WTC11 (cell line): ENCODE results near the gene PAMR1. TPM values are rescaled to one million over a fixed set of nuclear protein-coding genes. Genes with fewer than 3 reads are reported as not detected.

Source experiments
- ATAC-seq: fragments of 200-7000 bp; cut with Tn5 transposase; 2 replicates; pipeline ENCODE4 v1.10.0; 2021; ENCODE audit warnings: mild to moderate bottlenecking, moderate library complexity
- CTCF ChIA-PET: fragments of 300-600 bp; sonication (Branson Sonifier 250); formaldehyde crosslinking; loops from one replicate; lab custom pipeline; 2021; ENCODE audit warnings: antibody characterized with exemption; lab: Charles Lee
- POLR2A ChIA-PET: fragments of 350-600 bp; sonication (Branson Sonifier 250); formaldehyde crosslinking; loops from one replicate; lab custom pipeline; 2021; ENCODE audit warnings: antibody characterized with exemption; lab: Charles Lee
- DNase-seq: peaks from one replicate; pipeline ENCODE4 v3.0.0; 2021; ENCODE audit warnings: low spot score
- H3K27ac Mint-ChIP-seq: 2 replicates; pipeline ENCODE4 v1.8.0; 2021; ENCODE audit warnings: mixed read lengths
- H3K27me3 Mint-ChIP-seq: 2 replicates; pipeline ENCODE4 v1.8.0; 2021; ENCODE audit warnings: low read depth, mild to moderate bottlenecking, moderate library complexity, mixed read lengths
- H3K36me3 Mint-ChIP-seq: 2 replicates; pipeline ENCODE4 v1.8.0; 2021; ENCODE audit warnings: mixed read lengths
- H3K4me1 Mint-ChIP-seq: 2 replicates; pipeline ENCODE4 v1.8.0; 2022; ENCODE audit warnings: mixed read lengths
- H3K4me3 Mint-ChIP-seq: 2 replicates; pipeline ENCODE4 v1.8.0; 2021; ENCODE audit warnings: mild to moderate bottlenecking, moderate library complexity, mixed read lengths
- H3K9me3 Mint-ChIP-seq: 2 replicates; pipeline ENCODE4 v1.8.0; 2021; ENCODE audit warnings: mixed read lengths
- ARID4B ChIP-seq: sonication (generic); formaldehyde crosslinking; IDR thresholded peaks from 2 replicates; pipeline ENCODE4 v1.8.0; 2023; ENCODE audit warnings: missing genetic modification reagents, mild to moderate bottlenecking, borderline replicate concordance
- CDX4 ChIP-seq: fragments of 250-450 bp; sonication (Bioruptor Pico); IDR thresholded peaks from 2 replicates; pipeline ENCODE4 v1.9.0; 2021; ENCODE audit warnings: moderate library complexity, mild to moderate bottlenecking, inconsistent platforms, borderline replicate concordance
- CREB1 ChIP-seq: sonication (generic); formaldehyde crosslinking; IDR thresholded peaks from 2 replicates; pipeline ENCODE4 v1.8.0; 2023; ENCODE audit warnings: mild to moderate bottlenecking, missing genetic modification reagents
- CREM ChIP-seq: sonication (generic); formaldehyde crosslinking; IDR thresholded peaks from 2 replicates; pipeline ENCODE4 v1.8.1; 2022; ENCODE audit warnings: mild to moderate bottlenecking, missing genetic modification reagents, moderate library complexity
- E2F5 ChIP-seq: sonication (generic); formaldehyde crosslinking; IDR thresholded peaks from 2 replicates; pipeline ENCODE4 v1.8.1; 2022; ENCODE audit warnings: mild to moderate bottlenecking, moderate library complexity, missing genetic modification reagents
- ESRRA ChIP-seq: sonication (generic); formaldehyde crosslinking; IDR thresholded peaks from 2 replicates; pipeline ENCODE4 v1.8.1; 2022; ENCODE audit warnings: mild to moderate bottlenecking, missing genetic modification reagents, borderline replicate concordance
- GABPB1 ChIP-seq: sonication (generic); formaldehyde crosslinking; IDR thresholded peaks from 2 replicates; pipeline ENCODE4 v1.8.1; 2023; ENCODE audit warnings: mild to moderate bottlenecking, missing genetic modification reagents
- HMGA2 ChIP-seq: fragments of 250-450 bp; sonication (Bioruptor Pico); IDR thresholded peaks from 2 replicates; pipeline ENCODE4 v1.4.0; 2021; ENCODE audit warnings: mild to moderate bottlenecking, moderate library complexity
- JAZF1 ChIP-seq: fragments of 250-450 bp; sonication (Bioruptor Pico); IDR thresholded peaks from 2 replicates; pipeline ENCODE4 v1.9.0; 2021; ENCODE audit warnings: moderate library complexity, mild to moderate bottlenecking, inconsistent platforms
- MLX ChIP-seq: sonication (generic); formaldehyde crosslinking; IDR thresholded peaks from 2 replicates; pipeline ENCODE4 v1.8.1; 2023; ENCODE audit warnings: mild to moderate bottlenecking, missing genetic modification reagents, moderate library complexity
- OVOL2 ChIP-seq: fragments of 250-450 bp; sonication (Bioruptor Pico); IDR thresholded peaks from 2 replicates; pipeline ENCODE4 v1.9.0; 2021; ENCODE audit warnings: mild to moderate bottlenecking, borderline replicate concordance
- SOX15 ChIP-seq: fragments of 250-450 bp; sonication (Bioruptor Pico); IDR thresholded peaks from 2 replicates; pipeline ENCODE4 v1.9.0; 2021; ENCODE audit warnings: mild to moderate bottlenecking
- STAT6 ChIP-seq: sonication (generic); formaldehyde crosslinking; conservative IDR thresholded peaks from 2 replicates; pipeline ENCODE4 v1.8.1; 2023; ENCODE audit warnings: mild to moderate bottlenecking, low read depth, missing genetic modification reagents, moderate library complexity
- TEAD4 ChIP-seq: sonication (generic); formaldehyde crosslinking; IDR thresholded peaks from 2 replicates; pipeline ENCODE4 v1.8.0; 2022; ENCODE audit warnings: mild to moderate bottlenecking, missing genetic modification reagents
- USF1 ChIP-seq: sonication (generic); formaldehyde crosslinking; IDR thresholded peaks from 2 replicates; pipeline ENCODE4 v1.8.0; 2022; ENCODE audit warnings: mild to moderate bottlenecking, missing genetic modification reagents
- ZNF121 ChIP-seq: sonication (generic); formaldehyde crosslinking; IDR thresholded peaks from 2 replicates; pipeline ENCODE4 v1.8.0; 2023; ENCODE audit warnings: missing genetic modification reagents
- ZNF138 ChIP-seq: sonication (generic); formaldehyde crosslinking; conservative IDR thresholded peaks from 2 replicates; pipeline ENCODE4 v1.8.1; 2022; ENCODE audit warnings: mild to moderate bottlenecking, moderate library complexity, missing genetic modification reagents
- ZNF416 ChIP-seq: fragments of 250-450 bp; sonication (Bioruptor Pico); IDR thresholded peaks from 2 replicates; pipeline ENCODE4 v1.9.0; 2021; ENCODE audit warnings: mild to moderate bottlenecking, inconsistent platforms
- ZNF532 ChIP-seq: fragments of 250-450 bp; sonication (Bioruptor Pico); IDR thresholded peaks from 2 replicates; pipeline ENCODE4 v1.9.0; 2021; ENCODE audit warnings: mild to moderate bottlenecking, borderline replicate concordance
- ZNF671 ChIP-seq: fragments of 250-450 bp; sonication (Bioruptor Pico); IDR thresholded peaks from 2 replicates; pipeline ENCODE4 v1.8.0; 2021; ENCODE audit warnings: mild to moderate bottlenecking
- total RNA-seq: library from RNA; stranded (reverse); gene quantifications from 3 replicates; pipeline ENCODE4 v1.2.3, GENCODE V29; 2021

Gene PAMR1
- total RNA-seq, 1 experiment from 2014 or later: 3.2 TPM

GRCh38 chr11:35507688-35508087 lies 17.7 kb downstream of the PAMR1 start (continued):
- TF ChIP-seq ZNF532 (CRISPR knock-in tag) (no peak), CREB1 (no peak), OVOL2 (CRISPR knock-in tag) (no peak), USF1 (CRISPR knock-in tag) (no peak), JAZF1 (CRISPR knock-in tag) (no peak)

GRCh38 chr11:35501776-35502175 lies 23.6 kb downstream of the PAMR1 start:
- DNase-seq (no peak), ATAC-seq (no peak)
- CTCF ChIA-PET: no interaction called here

GRCh38 chr11:35500744-35501143 lies 24.7 kb downstream of the PAMR1 start:
- no peak for ATAC-seq
- POLR2A ChIA-PET: no interaction called here
- peaks cover 3% of the 10 kb centered on the region for H3K36me3 Mint-ChIP-seq
- peaks cover 3% of the 10 kb centered on the region; the same call in 1 of the 2 replicates for H3K4me1 Mint-ChIP-seq
- CTCF ChIA-PET: interaction anchor here (3.3 kb wide), 1 partner anchor 13 kb away, joined by 7 read pairs; no protein-coding TSS in a partner anchor
- H3K9me3 Mint-ChIP-seq: peaks cover 32% of the 10 kb centered on the region
- peaks cover 52% of the 10 kb centered on the region for H3K27me3 Mint-ChIP-seq
- H3K4me3 Mint-ChIP-seq: no peak overlapping the region
- no peak for DNase-seq
- no peak overlapping the region for H3K27ac Mint-ChIP-seq
- no peak for TF ChIP-seq ZNF416 (CRISPR knock-in tag)
- TF ChIP-seq ZNF138: no peak
- TF ChIP-seq CREM (CRISPR knock-in tag): no peak
- no peak for TF ChIP-seq ZNF121 (CRISPR knock-in tag)
- TF ChIP-seq STAT6 (CRISPR knock-in tag): no peak
- no peak for TF ChIP-seq TEAD4 (CRISPR knock-in tag)
- TF ChIP-seq MLX (CRISPR knock-in tag): no peak
- TF ChIP-seq ARID4B (CRISPR knock-in tag): no peak
- TF ChIP-seq ZNF671: no peak
- no peak for TF ChIP-seq CDX4
- no peak for TF ChIP-seq HMGA2 (CRISPR knock-in tag)
- TF ChIP-seq GABPB1 (CRISPR knock-in tag): no peak

More at GRCh38 chr11:35501776-35502175, 23.6 kb downstream of the PAMR1 start:
- Mint-ChIP-seq H3K27ac (no peak overlapping the region), H3K36me3 (peaks cover 11% of the 10 kb centered on the region), H3K9me3 (peaks cover 42% of the 10 kb centered on the region)
- TF ChIP-seq SOX15 (no peak), E2F5 (CRISPR knock-in tag) (no peak), ESRRA (CRISPR knock-in tag) (no peak)
- TF ChIP-seq, all 79 proteins: peak for 0
- H3K4me3 Mint-ChIP-seq: no peak overlapping the region
- H3K27me3 Mint-ChIP-seq: peaks cover 62% of the 10 kb centered on the region
- POLR2A ChIA-PET: no interaction called here
- peaks cover 2% of the 10 kb centered on the region; the same call in 1 of the 2 replicates for H3K4me1 Mint-ChIP-seq
